ENCODE data around the gene RMDN2. TPM values are rescaled to one million over a fixed set of nuclear protein-coding genes. Genes with fewer than 3 reads are reported as not detected.

The RMDN2 gene
- total RNA-seq, 1 experiment from 2014 or later, result 3.0 TPM

GRCh38 chr2:37876227-37876626 lies 48.9 kb upstream of the RMDN2 start:
- CTCF ChIA-PET, result interaction anchor here (1.5 to 4.8 kb wide), 11 partner anchors 9 to 480 kb away, joined by 4 to 111 read pairs (median 9); partner anchors contain the start of gene RMDN2

More at GRCh38 chr2:37876227-37876626, 48.9 kb upstream of the RMDN2 start:
- TF ChIP-seq ATF3 (CRISPR knock-in tag; conservative IDR thresholded peaks at IDR 0.05) (no peak), ZNF425 (CRISPR knock-in tag; conservative IDR thresholded peaks at IDR 0.05) (no peak), ZNF532 (CRISPR knock-in tag; IDR thresholded peaks at IDR 0.05; ENCODE audit: borderline replicate concordance) (no peak), TP53 (CRISPR knock-in tag; IDR thresholded peaks at IDR 0.05) (no peak), ARID4B (CRISPR knock-in tag; IDR thresholded peaks at IDR 0.05; ENCODE audit: borderline replicate concordance) (no peak)
- Mint-ChIP-seq H3K27me3 (ENCODE audit: low read depth) (peaks cover 8% of the 10 kb centered on the region; the same call in 1 of the 2 replicates), H3K36me3 (no peaks in the 10 kb centered on the region), H3K4me1 (peaks cover 45% of the 10 kb centered on the region), H3K27ac (no peak overlapping the region), H3K4me3 (no peak overlapping the region), H3K9me3 (no peaks in the 10 kb centered on the region)
- POLR2A ChIA-PET, result no interaction called here
- DNase-seq (ENCODE audit: low spot score) (no peak), ATAC-seq (no peak)
